GM12891 (cell line): ENCODE data around the gene MSI2.

Experiments used
- DNase-seq: peaks from one replicate; pipeline ENCODE4 v3.0.0; 2011; ENCODE audit warnings: low spot score; ENCODE audit not compliant: insufficient read length
- FAIRE-seq: peaks from 2 replicates; lab custom pipeline; 2011; peaks lifted over from hg19 to GRCh38; lab: Jason Lieb, UNC
- PAX5 ChIP-seq: IDR thresholded peaks from 2 replicates; pipeline ENCODE4 v1.6.1; 2011; ENCODE audit warnings: low read length, moderate library complexity, mild to moderate bottlenecking; ENCODE audit not compliant: insufficient read depth, severe bottlenecking
- POLR2A ChIP-seq: IDR thresholded peaks from 2 replicates; pipeline ENCODE4 v1.6.1; 2011; ENCODE audit warnings: low read depth, low read length, control low read depth
- POLR2AphosphoS5 ChIP-seq: IDR thresholded peaks from 2 replicates; pipeline ENCODE4 v1.6.1; 2011; ENCODE audit warnings: low read depth, low read length, control low read depth
- POU2F2 ChIP-seq: IDR thresholded peaks from 2 replicates; pipeline ENCODE4 v1.6.1; 2011; ENCODE audit warnings: low read depth, mild to moderate bottlenecking, control low read depth, low read length, moderate library complexity
- SPI1 ChIP-seq: IDR thresholded peaks from 2 replicates; pipeline ENCODE4 v1.6.1; 2011; ENCODE audit warnings: low read depth, low read length, control low read depth
- TAF1 ChIP-seq: IDR thresholded peaks from 2 replicates; pipeline ENCODE4 v1.6.1; 2011; ENCODE audit warnings: low read depth, low read length, control low read depth

Gene MSI2

DNA sequence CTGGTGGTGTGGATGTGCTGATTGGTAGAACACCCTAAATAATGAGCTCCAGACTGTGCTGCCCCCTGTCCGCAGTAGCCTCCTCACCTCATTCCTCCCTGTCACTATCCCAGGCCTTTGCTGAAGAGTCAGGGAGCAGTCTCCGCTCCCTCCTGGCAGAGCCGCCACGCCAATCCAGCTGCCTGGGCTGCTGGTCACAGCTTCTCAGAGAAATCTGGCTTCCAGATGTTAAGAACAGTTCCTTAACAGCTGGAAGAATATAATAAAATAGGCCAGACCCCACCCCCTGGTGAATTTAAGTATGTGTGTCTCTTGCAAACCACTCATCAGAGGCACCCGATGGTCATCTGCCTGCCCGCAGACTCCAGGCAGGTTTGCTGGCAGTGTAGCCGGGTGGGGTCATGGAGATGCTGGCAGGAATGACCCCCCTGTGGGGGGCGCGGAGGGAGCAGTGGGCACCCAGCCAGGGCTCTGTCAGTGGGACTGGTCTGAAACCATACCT lies 327.8 kb downstream of the MSI2 start:
- DNase-seq, result no peak
- TF ChIP-seq TAF1 (no peak), POU2F2 (no peak), POLR2A (no peak), PAX5 (no peak), POLR2AphosphoS5 (no peak), SPI1 (no peak)
- FAIRE-seq, result no peak

DNA sequence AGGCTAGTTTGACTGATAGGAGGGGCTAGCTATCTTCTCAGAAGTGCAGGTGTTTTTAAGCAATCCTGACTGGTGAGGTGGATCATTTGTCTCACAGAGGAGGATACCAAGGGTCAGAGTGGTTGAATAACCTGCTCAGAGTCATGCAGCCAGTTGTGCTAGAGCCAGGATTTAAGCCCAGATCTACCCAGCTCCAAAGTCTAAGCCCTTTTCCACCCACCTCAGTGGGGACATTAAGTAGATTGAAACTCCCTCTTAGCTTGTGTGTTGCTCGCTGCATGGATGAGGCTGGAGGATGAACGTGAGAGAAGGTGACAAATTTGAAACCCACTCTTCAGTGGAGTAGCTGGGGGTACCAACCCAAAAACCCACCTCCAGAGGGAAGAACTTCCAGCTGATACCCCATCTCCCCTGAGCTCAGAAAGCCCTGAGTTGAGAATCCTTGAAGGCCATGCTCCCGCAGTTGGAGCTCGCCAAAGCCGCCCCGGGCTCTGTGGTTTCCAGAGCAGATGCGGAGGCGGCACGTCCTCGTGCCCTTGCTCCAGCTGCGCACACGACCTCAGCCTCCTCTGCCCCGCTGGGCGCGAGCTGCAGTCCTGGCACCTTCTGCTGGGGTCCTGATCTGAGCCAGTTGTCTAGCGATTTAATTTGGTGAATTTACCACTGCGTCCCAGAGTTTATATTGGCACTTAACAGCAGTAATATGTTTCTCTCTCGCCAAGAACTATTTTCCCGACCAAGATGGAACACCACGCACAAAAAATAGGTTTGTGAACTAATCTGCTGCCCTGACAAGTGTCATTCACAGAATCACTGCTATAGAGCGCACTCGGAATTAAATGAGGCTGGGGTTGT lies 329.2 kb downstream of the MSI2 start:
- peak; percentile 16 for FAIRE-seq
- no peak for DNase-seq
- TF ChIP-seq PAX5 (no peak), POLR2AphosphoS5 (no peak), POU2F2 (no peak), SPI1 (no peak), POLR2A (no peak), TAF1 (no peak)

DNA sequence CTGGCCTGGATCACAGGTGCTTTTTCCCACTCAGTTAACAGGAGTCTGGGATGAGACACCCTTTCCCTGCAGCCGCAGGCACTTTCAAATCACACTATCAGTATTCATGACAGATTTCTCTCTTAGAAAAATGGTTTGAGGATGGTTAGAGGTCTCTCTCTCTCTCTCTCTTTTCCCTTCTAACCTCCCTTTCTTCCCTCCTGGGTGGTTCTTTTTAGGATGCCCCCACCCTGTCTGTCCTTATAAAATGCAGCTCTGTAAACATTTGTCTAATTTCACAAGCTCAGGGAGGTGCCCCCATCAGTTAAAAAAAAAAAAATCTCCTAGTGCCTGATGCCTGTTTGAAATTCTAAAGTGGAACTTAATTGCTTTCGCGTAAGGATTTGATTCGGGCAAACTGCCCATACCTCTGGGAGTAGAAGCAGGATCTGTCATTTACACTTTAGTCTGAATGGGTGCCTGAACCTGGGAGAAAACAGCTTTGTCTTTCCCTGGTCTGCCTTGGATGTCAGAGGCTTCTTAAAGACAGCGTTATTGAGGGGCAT lies 329.9 kb downstream of the MSI2 start:
- DNase-seq, result no peak
- FAIRE-seq, result no peak
- no peak for TF ChIP-seq POU2F2
- no peak for TF ChIP-seq POLR2A
- TF ChIP-seq PAX5, result no peak
- no peak for TF ChIP-seq TAF1
- no peak for TF ChIP-seq SPI1
- TF ChIP-seq POLR2AphosphoS5, result no peak

DNA sequence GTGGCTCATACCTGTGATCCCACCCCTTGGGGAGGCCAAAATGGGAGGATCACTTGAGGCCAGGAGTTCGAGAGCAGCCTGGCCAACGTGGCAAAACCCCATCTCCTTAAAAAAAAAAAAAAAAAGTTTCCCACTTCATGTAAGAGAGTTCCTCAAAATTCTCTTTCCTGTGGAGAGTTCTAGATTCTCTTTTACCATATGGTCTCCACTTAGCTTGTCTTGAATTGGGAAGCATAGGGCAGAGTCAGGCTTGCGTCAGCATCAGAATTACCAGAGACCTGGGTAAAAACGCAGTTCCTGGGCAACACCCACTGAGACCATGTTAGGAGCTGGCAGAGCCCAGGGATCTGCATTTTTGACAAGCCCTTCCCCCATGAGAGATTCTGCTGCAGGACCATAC lies 330.4 kb downstream of the MSI2 start:
- FAIRE-seq, result no peak
- DNase-seq, result no peak
- TF ChIP-seq TAF1, result no peak
- no peak for TF ChIP-seq SPI1
- no peak for TF ChIP-seq POLR2AphosphoS5
- TF ChIP-seq POU2F2, result no peak
- no peak for TF ChIP-seq PAX5
- no peak for TF ChIP-seq POLR2A

DNA sequence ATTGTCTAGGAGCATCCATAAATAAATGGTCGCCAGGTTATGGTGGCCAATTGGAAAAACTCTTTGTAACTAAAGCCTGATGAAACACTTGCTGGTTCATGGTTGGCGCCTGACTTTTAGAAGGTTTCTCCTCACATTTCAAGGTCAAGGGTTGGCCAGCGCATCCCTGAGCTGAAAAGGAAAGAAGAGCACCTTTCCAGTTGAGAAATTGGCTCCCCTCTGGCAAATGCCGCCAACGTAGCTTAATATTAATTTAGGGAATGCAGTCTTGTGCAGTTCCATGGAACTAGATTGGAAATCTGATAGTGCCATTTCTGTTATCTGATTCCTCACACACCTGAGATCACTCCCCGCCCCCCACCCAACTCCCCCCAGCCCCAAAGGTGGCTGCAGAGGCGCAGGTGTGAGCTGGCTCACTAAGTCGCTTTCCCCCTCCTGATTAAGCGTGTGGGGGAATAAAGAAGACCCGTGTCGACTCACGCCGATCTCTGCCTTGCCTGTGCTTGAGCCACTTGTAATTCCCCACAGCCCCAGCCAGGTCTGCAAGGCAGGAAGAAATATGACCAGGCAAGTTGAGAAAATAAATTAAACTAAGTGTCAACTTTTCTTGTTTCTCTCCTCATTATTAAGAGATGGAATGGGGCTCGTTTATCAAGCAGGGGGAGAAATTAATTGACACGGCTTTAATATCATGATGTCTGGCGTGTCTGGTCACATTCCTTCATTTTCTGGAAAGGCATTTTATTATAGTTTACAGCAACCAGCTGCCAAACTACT lies 331.1 kb downstream of the MSI2 start:
- no peak for TF ChIP-seq POLR2A
- TF ChIP-seq POLR2AphosphoS5, result no peak
- TF ChIP-seq TAF1, result no peak
- no peak for TF ChIP-seq PAX5
- no peak for TF ChIP-seq SPI1
- TF ChIP-seq POU2F2, result no peak
- FAIRE-seq, result no peak
- DNase-seq, result no peak

DNA sequence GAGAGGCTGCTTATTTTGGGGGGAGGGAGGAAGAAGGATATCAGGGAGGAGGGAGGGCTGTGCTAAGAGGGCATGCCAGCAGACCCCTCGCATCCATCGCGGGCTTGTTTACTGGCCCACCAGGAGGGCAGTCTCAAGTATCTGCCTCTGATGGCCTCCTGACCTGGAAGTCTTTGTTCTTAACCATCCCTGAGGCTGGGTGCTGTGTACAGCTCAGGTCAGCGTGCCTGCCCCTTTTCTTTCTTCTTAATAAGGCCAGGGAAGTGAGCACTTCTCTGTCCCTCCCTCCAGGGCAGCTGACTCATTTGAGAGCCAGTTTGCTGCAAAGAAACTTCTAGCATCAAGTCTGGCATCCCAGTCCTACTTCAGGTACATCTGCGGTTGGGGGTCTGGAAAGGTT lies 331.8 kb downstream of the MSI2 start:
- TF ChIP-seq POLR2A, result no peak
- TF ChIP-seq SPI1, result no peak
- no peak for TF ChIP-seq POU2F2
- no peak for TF ChIP-seq POLR2AphosphoS5
- no peak for TF ChIP-seq TAF1
- no peak for TF ChIP-seq PAX5
- FAIRE-seq (no peak), DNase-seq (no peak)

DNA sequence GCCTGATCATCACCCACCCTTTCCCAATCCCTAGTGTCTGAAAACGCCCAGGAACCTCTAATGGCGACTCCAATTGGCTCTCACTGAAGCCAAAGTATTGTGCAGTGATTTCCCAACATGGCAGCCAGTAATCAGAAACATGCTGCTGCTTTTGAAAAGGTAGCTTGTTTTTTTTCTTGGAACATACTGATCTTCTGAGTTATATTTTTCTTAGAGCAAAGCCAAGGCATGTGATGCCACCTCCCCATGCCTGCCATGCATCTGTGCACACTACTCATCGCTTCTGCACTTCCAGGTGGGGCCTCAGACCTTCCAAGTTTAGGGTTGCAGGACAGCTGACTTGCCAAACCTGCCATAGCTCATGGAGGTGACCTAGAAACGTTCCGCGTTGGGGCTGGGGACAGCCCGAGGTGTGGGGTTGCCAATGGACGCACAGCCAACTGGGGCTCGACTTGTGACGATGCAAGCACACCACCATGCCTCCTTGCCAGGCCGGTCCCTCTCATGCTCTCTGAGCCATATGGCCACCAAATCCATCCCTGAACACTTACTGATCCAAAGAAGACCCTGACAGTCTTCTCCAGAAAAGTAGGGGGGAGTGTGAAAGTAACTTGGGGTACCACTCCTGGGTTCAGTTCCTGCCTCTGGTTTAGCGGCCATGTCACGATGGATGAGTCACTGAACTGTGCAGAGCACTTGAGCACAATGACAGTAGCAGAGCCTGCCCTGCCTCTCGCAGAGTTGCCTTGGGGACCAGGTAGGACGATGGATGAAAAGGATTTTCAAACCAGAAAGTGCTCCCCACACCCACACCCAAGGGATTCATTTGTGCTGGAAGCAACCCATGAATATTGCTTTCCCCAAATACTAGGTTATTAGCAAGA lies 333.1 kb downstream of the MSI2 start:
- FAIRE-seq, result no peak
- TF ChIP-seq SPI1 (no peak), POLR2A (no peak), POLR2AphosphoS5 (no peak), POU2F2 (no peak), TAF1 (no peak), PAX5 (no peak)
- no peak for DNase-seq

DNA sequence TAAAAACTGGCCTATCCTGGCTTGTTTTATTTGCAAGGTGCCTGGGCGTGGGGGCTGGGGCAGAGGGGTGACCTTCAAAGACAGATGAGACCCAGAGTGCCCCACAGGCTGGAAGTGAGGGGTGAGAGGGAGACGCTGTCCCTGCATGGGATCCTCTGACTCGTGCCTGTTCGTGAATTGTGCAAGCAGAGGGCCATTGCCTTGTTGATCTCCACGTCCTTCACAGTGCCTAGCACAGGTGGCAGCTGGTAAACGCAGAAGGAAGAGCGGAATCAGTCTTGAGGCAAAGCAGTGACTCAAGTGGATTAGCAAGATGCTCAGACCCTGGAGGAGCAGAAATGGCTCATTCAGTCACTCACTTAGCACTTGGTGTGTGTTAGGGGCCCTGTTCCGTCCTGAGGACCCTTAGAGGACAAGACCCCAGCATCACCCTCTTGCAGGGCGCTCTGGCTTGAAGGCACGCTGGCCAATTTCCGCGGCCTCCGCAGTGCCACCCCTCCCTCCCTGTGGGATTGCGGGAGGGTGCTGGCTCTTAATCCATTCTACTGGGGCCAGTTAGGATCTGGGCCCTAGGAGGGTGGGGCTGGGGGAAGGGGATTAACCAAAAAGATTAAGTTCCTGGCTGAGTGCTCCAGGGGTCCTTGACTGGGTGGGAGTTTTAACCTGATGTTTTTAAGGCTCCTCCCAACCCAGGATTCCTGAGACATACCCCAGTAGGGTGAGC lies 337.6 kb downstream of the MSI2 start:
- TF ChIP-seq POU2F2 (no peak), SPI1 (no peak), POLR2A (no peak), PAX5 (no peak), TAF1 (no peak), POLR2AphosphoS5 (no peak)
- DNase-seq (no peak), FAIRE-seq (no peak)
